Suprapubic skin (tissue), 4 donors: ENCODE measurements around the gene EGFL7. TPM values are rescaled to one million over a fixed set of nuclear protein-coding genes. Genes with fewer than 3 reads are reported as not detected.
"Not testable (repeated sequence)": the region's sequence is repeated elsewhere in the genome, so short reads cannot be mapped to it uniquely, and the experiment has no call there.

Experiments
- DNase-seq, 2 donors: peaks; one replicate each; pipeline ENCODE4 v3.0.0-alpha.2; 2019; ENCODE audit warnings: low spot score in 2 of 2
- H3K27ac ChIP-seq: fragments of 200-600 bp; sonication (generic); one replicate; pipeline ENCODE4 v1.5.1; 2019
- H3K27me3 ChIP-seq: fragments of 200-600 bp; sonication (generic); one replicate; pipeline ENCODE4 v1.5.1; 2019
- H3K36me3 ChIP-seq: fragments of 200-600 bp; sonication (generic); one replicate; pipeline ENCODE4 v1.5.1; 2019
- H3K4me1 ChIP-seq: fragments of 200-600 bp; sonication (generic); one replicate; pipeline ENCODE4 v1.5.1; 2019
- H3K4me3 ChIP-seq: fragments of 200-600 bp; sonication (generic); one replicate; pipeline ENCODE4 v1.5.1; 2019; ENCODE audit warnings: mild to moderate bottlenecking
- H3K9me3 ChIP-seq: fragments of 200-600 bp; sonication (generic); one replicate; pipeline ENCODE4 v1.5.1; 2019
- EP300 ChIP-seq: sonication (generic); formaldehyde crosslinking; IDR thresholded peaks from one replicate; pipeline ENCODE4 v1.6.1; 2017; ENCODE audit warnings: antibody characterized with exemption
- POLR2A ChIP-seq, 2 donors: fragments of 450-650 bp; IDR thresholded peaks; one replicate each; pipeline ENCODE4 v1.6.1; 2017; ENCODE audit warnings: antibody characterized with exemption in 2 of 2, mild to moderate bottlenecking in 2 of 2, moderate library complexity in 2 of 2
- POLR2AphosphoS5 ChIP-seq, 3 donors: sonication (generic); formaldehyde crosslinking; IDR thresholded peaks; one replicate each; pipeline ENCODE4 v1.6.1; 2017; ENCODE audit warnings: antibody characterized with exemption in 3 of 3
- WGBS: methylation state at CpG from one replicate; pipeline ENCODE4 v1.1.5; 2018; 5-methylcytosine and 5-hydroxymethylcytosine counted together
- total RNA-seq, 4 donors: library from RNA; depleted of rRNA; stranded (reverse); fragments of >200 nt; gene quantifications; one replicate each; pipeline ENCODE4 v1.1.0, GENCODE V29; 2016
- TF ChIP-seq, protein P1 (sequence below), 2 donors: fragments of 200-600 bp in 1 of 2; fragments of 450-650 bp in 1 of 2; sonication (generic) in 1 of 2; IDR thresholded peaks; one replicate each; pipeline ENCODE4 v1.5.1; 2016 to 2019; ENCODE audit warnings: antibody characterized with exemption in 2 of 2, mild to moderate bottlenecking in 1 of 2, moderate library complexity in 1 of 2

Gene EGFL7
- total RNA-seq, 4 donors from 2014 or later: 12.2 to 49.6 (median 28.6) TPM

DNA sequence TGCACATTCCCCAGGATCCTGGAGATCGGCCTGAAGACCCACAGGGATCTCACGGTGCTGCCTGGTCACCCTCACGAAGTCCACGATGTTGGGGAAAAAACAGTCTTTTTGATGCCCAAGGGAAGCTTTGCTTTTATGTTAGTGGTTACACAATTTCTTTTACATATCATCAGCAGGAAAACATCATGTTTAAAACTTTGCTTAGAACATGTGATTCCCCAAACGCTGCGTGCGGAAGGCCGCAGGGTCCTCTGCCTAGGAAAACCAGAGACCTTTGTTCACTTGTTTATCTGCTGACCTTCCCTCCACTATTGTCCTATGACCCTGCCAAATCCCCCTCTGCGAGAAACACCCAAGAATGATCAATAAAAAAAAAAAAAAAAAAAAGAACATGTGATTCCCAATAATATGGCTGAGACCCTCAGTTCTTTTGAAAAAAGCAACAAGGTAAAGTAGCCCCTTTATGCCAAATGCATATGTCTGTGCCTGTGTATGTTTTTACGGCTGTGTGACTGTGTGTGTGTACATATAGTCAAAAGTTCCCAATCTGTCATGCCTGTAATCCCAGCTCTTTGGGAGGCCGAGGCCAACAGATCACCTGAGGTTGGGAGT, 36.0 kb downstream of the EGFL7 start:
- H3K4me3 ChIP-seq: no peak overlapping the region
- no peak for TF ChIP-seq POLR2A (IDR thresholded peaks at IDR 0.05)
- TF ChIP-seq, protein P1, sequence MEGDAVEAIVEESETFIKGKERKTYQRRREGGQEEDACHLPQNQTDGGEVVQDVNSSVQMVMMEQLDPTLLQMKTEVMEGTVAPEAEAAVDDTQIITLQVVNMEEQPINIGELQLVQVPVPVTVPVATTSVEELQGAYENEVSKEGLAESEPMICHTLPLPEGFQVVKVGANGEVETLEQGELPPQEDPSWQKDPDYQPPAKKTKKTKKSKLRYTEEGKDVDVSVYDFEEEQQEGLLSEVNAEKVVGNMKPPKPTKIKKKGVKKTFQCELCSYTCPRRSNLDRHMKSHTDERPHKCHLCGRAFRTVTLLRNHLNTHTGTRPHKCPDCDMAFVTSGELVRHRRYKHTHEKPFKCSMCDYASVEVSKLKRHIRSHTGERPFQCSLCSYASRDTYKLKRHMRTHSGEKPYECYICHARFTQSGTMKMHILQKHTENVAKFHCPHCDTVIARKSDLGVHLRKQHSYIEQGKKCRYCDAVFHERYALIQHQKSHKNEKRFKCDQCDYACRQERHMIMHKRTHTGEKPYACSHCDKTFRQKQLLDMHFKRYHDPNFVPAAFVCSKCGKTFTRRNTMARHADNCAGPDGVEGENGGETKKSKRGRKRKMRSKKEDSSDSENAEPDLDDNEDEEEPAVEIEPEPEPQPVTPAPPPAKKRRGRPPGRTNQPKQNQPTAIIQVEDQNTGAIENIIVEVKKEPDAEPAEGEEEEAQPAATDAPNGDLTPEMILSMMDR (IDR thresholded peaks at IDR 0.05): no peak
- no peak for TF ChIP-seq POLR2AphosphoS5 (IDR thresholded peaks at IDR 0.05)
- no peak for TF ChIP-seq EP300
- DNase-seq: no peak
- peaks cover 27% of the 10 kb centered on the region for H3K27me3 ChIP-seq
- H3K9me3 ChIP-seq: no peaks in the 10 kb centered on the region
- no peaks in the 10 kb centered on the region for H3K36me3 ChIP-seq
- peaks cover 25% of the 10 kb centered on the region for H3K4me1 ChIP-seq
- WGBS: 87% methylated on average over 11 of the region's 11 CpGs
- no peak overlapping the region for H3K27ac ChIP-seq

DNA sequence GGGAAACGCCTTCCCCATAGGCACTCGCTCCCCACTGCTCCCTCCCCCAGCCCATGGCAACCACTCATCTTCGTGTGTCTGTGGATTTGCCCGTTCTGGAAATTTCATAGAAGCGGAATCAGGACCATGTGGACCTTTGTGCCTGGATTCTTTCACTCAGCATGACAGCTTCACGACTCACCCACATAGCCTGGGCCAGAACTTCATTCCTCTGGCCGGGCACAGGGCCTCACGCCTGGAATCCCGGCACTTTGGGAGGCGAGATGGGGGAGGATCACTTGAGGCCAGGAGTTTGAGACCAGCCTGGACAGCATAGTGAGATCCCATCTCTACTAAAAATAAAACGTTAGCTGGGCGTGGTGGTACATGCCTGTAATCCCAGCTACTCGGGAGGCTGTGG, 37.6 kb downstream of the EGFL7 start:
- Histone ChIP-seq H3K27me3 (peaks cover 27% of the 10 kb centered on the region), H3K36me3 (no peaks in the 10 kb centered on the region), H3K4me1 (peaks cover 9% of the 10 kb centered on the region), H3K4me3 (no peak overlapping the region), H3K27ac (no peak overlapping the region), H3K9me3 (no peaks in the 10 kb centered on the region)
- 57% methylated on average over 13 of the region's 13 CpGs for WGBS
- DNase-seq: no peak
- TF ChIP-seq POLR2AphosphoS5 (IDR thresholded peaks at IDR 0.05): no peak
- no peak for TF ChIP-seq EP300
- TF ChIP-seq, protein P1 (IDR thresholded peaks at IDR 0.05): no peak

GRCh38 chr9:136700959-136701667, 38.4 kb downstream of the EGFL7 start:
- Histone ChIP-seq H3K4me1 (peaks cover 5% of the 10 kb centered on the region), H3K27me3 (peaks cover 26% of the 10 kb centered on the region), H3K9me3 (no peaks in the 10 kb centered on the region), H3K4me3 (no peak overlapping the region), H3K27ac (no peak overlapping the region), H3K36me3 (no peaks in the 10 kb centered on the region)
- TF ChIP-seq POLR2AphosphoS5 (IDR thresholded peaks at IDR 0.05): no peak
- TF ChIP-seq, protein P1 (IDR thresholded peaks at IDR 0.05): no peak
- TF ChIP-seq POLR2A (IDR thresholded peaks at IDR 0.05): no peak
- no peak for TF ChIP-seq EP300
- 43% methylated on average over 27 of the region's 38 CpGs for WGBS
- no peak for DNase-seq

GRCh38 chr9:136701668-136702053, 38.9 kb downstream of the EGFL7 start:
- TF ChIP-seq, protein P1 (IDR thresholded peaks at IDR 0.05): no peak
- TF ChIP-seq POLR2A (IDR thresholded peaks at IDR 0.05) (no peak), EP300 (no peak), POLR2AphosphoS5 (IDR thresholded peaks at IDR 0.05) (no peak)
- no peaks in the 10 kb centered on the region for H3K9me3 ChIP-seq
- peaks cover 5% of the 10 kb centered on the region for H3K4me1 ChIP-seq
- H3K36me3 ChIP-seq: no peaks in the 10 kb centered on the region
- 71% methylated on average over 7 of the region's 10 CpGs for WGBS
- no peak overlapping the region for H3K4me3 ChIP-seq
- peaks cover 25% of the 10 kb centered on the region for H3K27me3 ChIP-seq
- DNase-seq: no peak
- no peak overlapping the region for H3K27ac ChIP-seq

GRCh38 chr9:136703276-136703860, 40.7 kb downstream of the EGFL7 start:
- no peaks in the 10 kb centered on the region for H3K9me3 ChIP-seq
- TF ChIP-seq POLR2A (IDR thresholded peaks at IDR 0.05) (no peak), POLR2AphosphoS5 (IDR thresholded peaks at IDR 0.05) (no peak), EP300 (no peak)
- TF ChIP-seq, protein P1 (IDR thresholded peaks at IDR 0.05): no peak
- H3K27ac ChIP-seq: no peak overlapping the region
- no peaks in the 10 kb centered on the region for H3K4me1 ChIP-seq
- 80% methylated on average over 12 of the region's 12 CpGs for WGBS
- peaks cover 18% of the 10 kb centered on the region for H3K27me3 ChIP-seq
- no peak for DNase-seq
- H3K4me3 ChIP-seq: no peak overlapping the region
- H3K36me3 ChIP-seq: no peaks in the 10 kb centered on the region

DNA sequence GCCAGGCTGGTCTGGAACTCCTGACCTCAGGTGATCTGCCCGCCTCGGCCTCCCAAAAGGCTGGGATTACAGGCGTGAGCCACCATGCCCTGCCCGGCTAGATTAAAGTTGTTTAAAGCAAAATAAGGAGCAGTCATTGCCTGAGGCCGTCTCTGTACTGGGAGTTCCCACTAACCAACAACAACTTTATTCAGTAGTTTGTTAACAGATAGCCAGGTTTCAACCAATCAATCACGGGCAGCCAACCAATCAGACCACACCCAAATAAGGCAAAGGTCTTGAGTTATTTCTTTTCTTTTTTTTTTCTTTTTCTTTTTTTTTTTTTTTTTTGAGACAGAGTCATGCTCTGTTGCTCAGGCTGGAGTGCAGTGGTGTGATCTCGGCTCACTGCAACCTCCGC, 42.0 kb downstream of the EGFL7 start:
- peaks cover 14% of the 10 kb centered on the region for H3K27me3 ChIP-seq
- 73% methylated on average over 8 of the region's 8 CpGs for WGBS
- DNase-seq, H3K36me3 ChIP-seq, H3K27ac ChIP-seq, H3K4me3 ChIP-seq, H3K4me1 ChIP-seq, H3K9me3 ChIP-seq: not testable (repeated sequence)
